ENCODE results near the gene PSD4.

The PSD4 gene

GRCh38 chr2:113129519-113130078 is 44.2 kb upstream of the PSD4 start:
- TF ChIP-seq CTCF (IDR thresholded peaks at IDR 0.05; ENCODE audit: extremely low read depth, insufficient read depth, missing control alignments): no peak
- no peak for DNase-seq (ENCODE audit: low spot score)
- in situ Hi-C loops (cut with MboI; ENCODE audit: low pct_unique_long_range_greater_than_20kb, low sequenced_read_pairs, unreplicated experiment): loop anchor here (10.0 kb wide), 1 partner anchor 245 kb away; no protein-coding TSS in a partner anchor

GRCh38 chr2:113131352-113132185 is 42.2 kb upstream of the PSD4 start:
- no peak for TF ChIP-seq CTCF (IDR thresholded peaks at IDR 0.05; ENCODE audit: extremely low read depth, insufficient read depth, missing control alignments)
- no peak for DNase-seq (ENCODE audit: low spot score)
- in situ Hi-C loops (cut with MboI; ENCODE audit: low pct_unique_long_range_greater_than_20kb, low sequenced_read_pairs, unreplicated experiment): loop anchor here (10.0 kb wide), 1 partner anchor 243 kb away; no protein-coding TSS in a partner anchor

- TF ChIP-seq CTCF (IDR thresholded peaks at IDR 0.05; ENCODE audit: extremely low read depth, insufficient read depth, missing control alignments): no peak
- DNase-seq (ENCODE audit: low spot score): no peak
- in situ Hi-C loops (cut with MboI; ENCODE audit: low pct_unique_long_range_greater_than_20kb, low sequenced_read_pairs, unreplicated experiment): loop anchor here (10.0 kb wide), 1 partner anchor 242 kb away; no protein-coding TSS in a partner anchor
Observed at GRCh38 chr2:113132414-113133021, 41.3 kb upstream of the PSD4 start.

- in situ Hi-C loops (cut with MboI; ENCODE audit: low pct_unique_long_range_greater_than_20kb, low sequenced_read_pairs, unreplicated experiment): loop anchor here (10.0 kb wide), 1 partner anchor 241 kb away; no protein-coding TSS in a partner anchor
- no peak for TF ChIP-seq CTCF (IDR thresholded peaks at IDR 0.05; ENCODE audit: extremely low read depth, insufficient read depth, missing control alignments)
- no peak for DNase-seq (ENCODE audit: low spot score)
Observed at GRCh38 chr2:113133704-113134598, 39.8 kb upstream of the PSD4 start.

- TF ChIP-seq CTCF (IDR thresholded peaks at IDR 0.05; ENCODE audit: extremely low read depth, insufficient read depth, missing control alignments): no peak
- no peak for DNase-seq (ENCODE audit: low spot score)
- in situ Hi-C loops (cut with MboI; ENCODE audit: low pct_unique_long_range_greater_than_20kb, low sequenced_read_pairs, unreplicated experiment): loop anchor here (10.0 kb wide), 1 partner anchor 240 kb away; no protein-coding TSS in a partner anchor
Observed at GRCh38 chr2:113134717-113135116, 39.1 kb upstream of the PSD4 start.

GRCh38 chr2:113135317-113135716 is 38.5 kb upstream of the PSD4 start:
- TF ChIP-seq CTCF (IDR thresholded peaks at IDR 0.05; ENCODE audit: extremely low read depth, insufficient read depth, missing control alignments): no peak
- no peak for DNase-seq (ENCODE audit: low spot score)
- in situ Hi-C loops (cut with MboI; ENCODE audit: low pct_unique_long_range_greater_than_20kb, low sequenced_read_pairs, unreplicated experiment): loop anchor here (10.0 kb wide), 1 partner anchor 239 kb away; no protein-coding TSS in a partner anchor
